Fibroblast of mammary gland (primary cell): Measurements from ENCODE around the gene PARD6B.
A peak's percentile ranks its signal among the peaks of the same experiment; 100 is the strongest.
"Not testable (repeated sequence)": the region's sequence is repeated elsewhere in the genome, so short reads cannot be mapped to it uniquely, and the experiment has no call there.

Source experiments
- DNase-seq: peaks from one replicate; pipeline ENCODE4 v3.0.0-alpha.2; 2010; ENCODE audit warnings: low read depth
- H3K4me3 ChIP-seq: 2 replicates; pipeline ENCODE4 v1.5.1; 2011; ENCODE audit warnings: low read depth, mild to moderate bottlenecking, low read length, moderate library complexity; ENCODE audit not compliant: control insufficient read depth
- CTCF ChIP-seq: conservative IDR thresholded peaks from 2 replicates; pipeline ENCODE4 v1.5.1; 2011; ENCODE audit warnings: low read depth, low read length, inconsistent platforms; ENCODE audit not compliant: control insufficient read depth, insufficient read depth

PARD6B gene

GRCh38 chr20:50758469-50758868, 27.1 kb downstream of the PARD6B start:
- no peak for TF ChIP-seq CTCF
- peak; percentile 42 for DNase-seq
- no peak overlapping the region for H3K4me3 ChIP-seq

GRCh38 chr20:50758992-50759391, 27.6 kb downstream of the PARD6B start:
- no peak for TF ChIP-seq CTCF
- no peak for DNase-seq
- H3K4me3 ChIP-seq = no peak overlapping the region

- H3K4me3 ChIP-seq = no peak overlapping the region
- no peak for DNase-seq
- no peak for TF ChIP-seq CTCF
These were observed 28.3 kb downstream of the PARD6B start for GRCh38 chr20:50759678-50760077.

GRCh38 chr20:50762045-50762422, 30.7 kb downstream of the PARD6B start:
- TF ChIP-seq CTCF = no peak
- DNase-seq = peak; percentile 35
- no peak overlapping the region for H3K4me3 ChIP-seq

GRCh38 chr20:50762435-50763220, 31.2 kb downstream of the PARD6B start:
- no peak overlapping the region for H3K4me3 ChIP-seq
- peak; percentile 63 for DNase-seq
- TF ChIP-seq CTCF = no peak

GRCh38 chr20:50763550-50764458, 32.4 kb downstream of the PARD6B start:
- H3K4me3 ChIP-seq, DNase-seq: not testable (repeated sequence)

- not testable (repeated sequence) for DNase-seq, H3K4me3 ChIP-seq
These were observed 33.9 kb downstream of the PARD6B start for GRCh38 chr20:50765251-50765650.
